Type B pancreatic cell (in vitro differentiated cells): ENCODE measurements around the gene BLTP3A. TPM values are rescaled to one million over a fixed set of nuclear protein-coding genes. Genes with fewer than 3 reads are reported as not detected.

ENCODE experiments used
- DNase-seq: peaks from one replicate; pipeline ENCODE4 v3.0.0; 2021; ENCODE audit warnings: mixed read lengths; ENCODE audit not compliant: unreplicated experiment; ENCODE audit errors: extremely low spot score
- H3K27ac Mint-ChIP-seq: 2 replicates; pipeline ENCODE4 v1.8.0; 2021; ENCODE audit warnings: mild to moderate bottlenecking, mixed read lengths
- H3K27me3 Mint-ChIP-seq: 2 replicates; pipeline ENCODE4 v1.8.0; 2021; ENCODE audit warnings: mixed read lengths
- H3K36me3 Mint-ChIP-seq: 2 replicates; pipeline ENCODE4 v1.8.0; 2021; ENCODE audit warnings: mixed read lengths
- H3K4me1 Mint-ChIP-seq: one replicate; pipeline ENCODE4 v1.8.0; 2021; ENCODE audit warnings: mixed read lengths; ENCODE audit not compliant: unreplicated experiment
- H3K4me3 Mint-ChIP-seq: 2 replicates; pipeline ENCODE4 v1.8.0; 2021; ENCODE audit warnings: mild to moderate bottlenecking, mixed read lengths
- H3K9me3 Mint-ChIP-seq: 2 replicates; pipeline ENCODE4 v1.8.0; 2021; ENCODE audit warnings: mixed read lengths
- total RNA-seq: library from RNA; stranded (reverse); gene quantifications from 2 replicates; pipeline ENCODE4 v1.2.1, GENCODE V29; 2021; ENCODE audit warnings: low replicate concordance
- TF ChIP-seq, protein P1 (sequence below): fragments of 200-600 bp; sonication (generic); conservative IDR thresholded peaks from 2 replicates; pipeline ENCODE4 v1.5.0; 2021; ENCODE audit warnings: antibody characterized with exemption, mild to moderate bottlenecking

Gene BLTP3A
- total RNA-seq, 1 donor from 2014 or later: 13.0 TPM

DNA sequence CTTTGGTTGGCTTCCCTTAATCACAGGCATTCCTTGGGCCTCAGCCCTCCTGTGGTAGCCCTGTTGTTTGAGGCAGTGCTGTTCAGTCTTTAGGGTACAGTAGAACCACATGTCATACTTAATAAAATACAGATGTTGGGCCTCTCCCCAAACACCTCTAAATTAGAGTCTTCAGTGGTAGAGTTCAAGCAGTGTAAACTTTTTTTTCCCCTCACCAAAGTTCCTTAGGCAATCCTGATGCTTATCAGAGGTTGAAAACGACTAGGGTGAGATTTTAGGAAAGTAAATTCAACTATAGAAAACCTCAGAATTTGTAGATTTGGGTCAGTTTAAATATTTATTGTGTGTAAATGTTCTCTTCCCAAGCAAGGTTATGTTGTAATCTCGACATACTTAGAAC, 44.6 kb downstream of the BLTP3A start:
- Mint-ChIP-seq H3K4me1 (peaks cover 9% of the 10 kb centered on the region), H3K27ac (no peak overlapping the region), H3K4me3 (no peak overlapping the region), H3K27me3 (no peaks in the 10 kb centered on the region), H3K36me3 (peaks cover 4% of the 10 kb centered on the region), H3K9me3 (no peaks in the 10 kb centered on the region)
- TF ChIP-seq, protein P1, sequence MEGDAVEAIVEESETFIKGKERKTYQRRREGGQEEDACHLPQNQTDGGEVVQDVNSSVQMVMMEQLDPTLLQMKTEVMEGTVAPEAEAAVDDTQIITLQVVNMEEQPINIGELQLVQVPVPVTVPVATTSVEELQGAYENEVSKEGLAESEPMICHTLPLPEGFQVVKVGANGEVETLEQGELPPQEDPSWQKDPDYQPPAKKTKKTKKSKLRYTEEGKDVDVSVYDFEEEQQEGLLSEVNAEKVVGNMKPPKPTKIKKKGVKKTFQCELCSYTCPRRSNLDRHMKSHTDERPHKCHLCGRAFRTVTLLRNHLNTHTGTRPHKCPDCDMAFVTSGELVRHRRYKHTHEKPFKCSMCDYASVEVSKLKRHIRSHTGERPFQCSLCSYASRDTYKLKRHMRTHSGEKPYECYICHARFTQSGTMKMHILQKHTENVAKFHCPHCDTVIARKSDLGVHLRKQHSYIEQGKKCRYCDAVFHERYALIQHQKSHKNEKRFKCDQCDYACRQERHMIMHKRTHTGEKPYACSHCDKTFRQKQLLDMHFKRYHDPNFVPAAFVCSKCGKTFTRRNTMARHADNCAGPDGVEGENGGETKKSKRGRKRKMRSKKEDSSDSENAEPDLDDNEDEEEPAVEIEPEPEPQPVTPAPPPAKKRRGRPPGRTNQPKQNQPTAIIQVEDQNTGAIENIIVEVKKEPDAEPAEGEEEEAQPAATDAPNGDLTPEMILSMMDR: no peak
- no peak for DNase-seq

DNA sequence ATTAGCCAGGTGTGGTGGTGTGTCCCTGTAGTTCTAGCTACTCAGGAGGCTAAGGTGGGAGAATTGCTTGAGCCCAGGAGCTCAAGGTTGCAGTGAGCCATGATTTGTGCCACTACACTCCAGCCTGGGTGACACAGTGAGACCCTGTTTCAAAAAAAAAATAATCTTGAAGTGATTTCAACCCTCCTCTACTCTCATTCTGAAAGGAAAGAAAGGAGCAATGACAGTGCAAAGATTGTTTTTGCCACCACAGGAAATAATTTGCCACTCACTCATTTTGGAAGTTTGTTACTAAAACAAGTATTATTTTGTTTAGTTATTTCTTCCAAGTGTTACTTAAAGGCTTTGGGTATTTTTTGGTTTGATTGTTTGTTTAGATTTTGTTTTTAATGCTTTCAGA, 45.6 kb downstream of the BLTP3A start:
- Mint-ChIP-seq H3K36me3 (peaks cover 4% of the 10 kb centered on the region), H3K27me3 (no peaks in the 10 kb centered on the region), H3K9me3 (no peaks in the 10 kb centered on the region), H3K4me1 (peaks cover 9% of the 10 kb centered on the region), H3K27ac (no peak overlapping the region), H3K4me3 (no peak overlapping the region)
- TF ChIP-seq, protein P1: no peak
- no peak for DNase-seq

DNA sequence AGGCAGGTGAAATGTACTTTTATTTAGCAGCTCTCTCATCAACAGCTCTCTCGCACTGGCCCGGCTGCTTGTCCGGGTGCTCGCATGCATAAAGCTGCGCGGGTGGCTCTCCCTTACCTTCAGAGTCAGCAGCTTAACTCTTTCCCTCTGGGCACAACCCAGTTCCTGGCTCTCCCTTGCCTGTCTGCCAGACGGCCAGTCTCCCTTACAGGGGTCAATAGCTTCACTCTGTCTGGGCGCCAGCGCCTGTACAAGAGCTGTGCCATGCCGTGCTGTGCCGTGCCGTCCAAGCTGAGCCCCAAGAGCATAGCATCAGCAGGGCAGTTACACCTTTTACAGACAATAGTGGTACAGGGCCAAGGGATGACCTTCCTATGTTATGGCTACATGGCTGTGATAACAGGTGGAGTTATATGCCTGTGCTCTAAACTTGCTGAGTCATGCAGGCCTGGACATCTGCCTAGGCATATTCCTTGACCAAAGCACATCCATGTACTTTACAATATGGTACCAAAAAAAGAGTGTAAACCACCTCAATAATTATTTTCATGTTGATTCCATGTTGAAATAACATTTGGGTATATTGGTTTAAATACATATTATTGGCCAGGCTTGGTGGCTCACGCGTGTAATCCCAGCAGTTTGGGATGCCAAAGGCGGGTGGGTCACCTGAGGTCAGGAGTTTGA, 47.9 kb downstream of the BLTP3A start:
- TF ChIP-seq, protein P1: no peak
- Mint-ChIP-seq H3K36me3 (peaks cover 9% of the 10 kb centered on the region), H3K4me3 (no peak overlapping the region), H3K9me3 (no peaks in the 10 kb centered on the region), H3K4me1 (peaks cover 9% of the 10 kb centered on the region), H3K27ac (no peak overlapping the region), H3K27me3 (no peaks in the 10 kb centered on the region)
- DNase-seq: no peak

Other genes with a start within 250 kb of the BLTP3A start
- gene SPDEF, start 235.8 kb upstream of the BLTP3A start, total RNA-seq: 0.62 and 1.6 TPM in 2 replicates
- 60.3 and 83.4 TPM in 2 replicates for gene ILRUN, start 95.3 kb upstream of the BLTP3A start, total RNA-seq
- 109 and 134 TPM in 2 replicates for gene SNRPC, start 34.6 kb upstream of the BLTP3A start, total RNA-seq
- 40.4 and 40.7 TPM in 2 replicates for gene TAF11, start 96.0 kb downstream of the BLTP3A start, total RNA-seq
- 28.0 and 35.9 TPM in 2 replicates for gene ANKS1A, start 97.2 kb downstream of the BLTP3A start, total RNA-seq